Epithelial cell of esophagus (primary cell): ENCODE data around the gene HOXA6.
A peak's percentile ranks its signal among the peaks of the same experiment; 100 is the strongest.

Source experiments
- DNase-seq: peaks from one replicate; pipeline ENCODE4 v3.0.0; 2010; ENCODE audit warnings: low read depth
- H3K4me3 ChIP-seq: 2 replicates; pipeline ENCODE4 v1.5.1; 2011; ENCODE audit warnings: mild to moderate bottlenecking, low read length, control low read depth
- TF ChIP-seq, protein P1 (sequence below): IDR thresholded peaks from 2 replicates; pipeline ENCODE4 v1.5.1; 2011; ENCODE audit warnings: low read depth, mild to moderate bottlenecking, low read length, control low read depth, inconsistent platforms; ENCODE audit not compliant: insufficient read depth; ENCODE audit errors: missing control alignments

HOXA6 gene

DNA sequence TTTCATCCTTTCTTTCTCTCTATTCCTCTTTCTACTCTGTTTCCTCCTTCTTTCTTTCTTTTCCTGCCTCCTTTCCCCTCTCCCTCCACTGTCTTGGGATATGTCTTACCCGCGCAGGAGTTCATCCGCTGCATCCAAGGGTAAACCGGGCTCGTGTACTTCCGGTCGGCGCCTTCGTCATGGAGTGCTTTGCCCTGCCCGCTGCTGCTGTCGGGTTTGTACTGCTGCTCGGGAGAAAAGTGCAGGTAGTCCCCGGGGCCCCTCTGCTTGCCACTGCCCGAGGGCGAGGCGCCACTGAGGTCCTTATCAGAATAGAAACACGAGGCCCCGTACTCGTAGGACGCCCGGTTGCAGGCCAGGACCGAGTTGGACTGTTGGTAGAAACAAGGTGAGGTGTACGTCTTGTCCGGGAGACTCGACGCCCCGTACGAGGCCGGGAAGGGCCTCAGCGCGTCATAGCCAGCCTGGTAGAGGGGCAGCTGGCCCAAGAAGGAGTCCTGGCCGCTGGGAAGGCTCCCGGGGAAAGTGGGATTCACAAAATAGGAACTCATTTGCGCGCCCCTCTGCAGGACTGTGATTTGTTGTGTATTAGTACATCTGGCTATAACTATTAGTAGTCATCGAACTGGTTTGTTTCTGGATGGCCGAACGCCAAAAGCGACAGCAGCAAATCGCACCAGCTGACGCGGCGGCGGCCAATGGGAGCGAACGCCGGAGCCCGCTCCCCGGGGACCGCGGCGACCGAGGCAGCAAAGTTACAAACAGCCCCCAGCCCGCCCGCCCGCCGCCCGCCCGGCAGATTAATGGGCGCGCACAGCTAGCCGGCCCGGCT is at the start of gene HOXA6:
Gene HOXA6, minus strand, starts transcription at position 576 of the 832 bp plus-strand sequence. Its CDS starts 25 bp downstream, at position 551.
- peak; percentile 45 for DNase-seq
- TF ChIP-seq, protein P1, sequence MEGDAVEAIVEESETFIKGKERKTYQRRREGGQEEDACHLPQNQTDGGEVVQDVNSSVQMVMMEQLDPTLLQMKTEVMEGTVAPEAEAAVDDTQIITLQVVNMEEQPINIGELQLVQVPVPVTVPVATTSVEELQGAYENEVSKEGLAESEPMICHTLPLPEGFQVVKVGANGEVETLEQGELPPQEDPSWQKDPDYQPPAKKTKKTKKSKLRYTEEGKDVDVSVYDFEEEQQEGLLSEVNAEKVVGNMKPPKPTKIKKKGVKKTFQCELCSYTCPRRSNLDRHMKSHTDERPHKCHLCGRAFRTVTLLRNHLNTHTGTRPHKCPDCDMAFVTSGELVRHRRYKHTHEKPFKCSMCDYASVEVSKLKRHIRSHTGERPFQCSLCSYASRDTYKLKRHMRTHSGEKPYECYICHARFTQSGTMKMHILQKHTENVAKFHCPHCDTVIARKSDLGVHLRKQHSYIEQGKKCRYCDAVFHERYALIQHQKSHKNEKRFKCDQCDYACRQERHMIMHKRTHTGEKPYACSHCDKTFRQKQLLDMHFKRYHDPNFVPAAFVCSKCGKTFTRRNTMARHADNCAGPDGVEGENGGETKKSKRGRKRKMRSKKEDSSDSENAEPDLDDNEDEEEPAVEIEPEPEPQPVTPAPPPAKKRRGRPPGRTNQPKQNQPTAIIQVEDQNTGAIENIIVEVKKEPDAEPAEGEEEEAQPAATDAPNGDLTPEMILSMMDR, result no peak
- no peak within 1 kb of the TSS for H3K4me3 ChIP-seq

DNA sequence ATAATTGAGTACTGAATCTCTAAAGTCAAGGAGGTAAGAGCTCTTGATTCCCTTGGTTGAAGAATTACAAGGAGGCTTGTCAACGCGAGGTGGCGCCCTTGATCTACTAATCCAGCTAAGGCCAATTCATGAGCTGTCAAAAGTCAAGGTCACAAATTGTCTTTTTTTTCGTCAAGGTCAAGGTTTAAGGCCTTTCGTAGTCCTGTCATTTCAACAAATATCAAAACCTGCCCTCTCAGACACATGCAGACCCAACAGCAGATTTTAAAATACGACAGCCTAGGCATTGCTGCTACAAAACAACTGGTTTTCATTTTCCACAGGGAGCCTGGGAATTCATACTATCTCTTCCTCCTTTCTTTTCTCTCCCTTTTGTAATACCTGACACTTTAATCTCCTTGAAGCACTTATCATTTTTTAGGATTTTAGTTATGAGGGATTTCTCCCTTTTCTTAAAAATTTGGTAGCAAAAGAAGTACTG is 48.8 kb upstream of the HOXA6 start:
- H3K4me3 ChIP-seq, result no peak overlapping the region
- TF ChIP-seq, protein P1, result peak; percentile 80
- DNase-seq, result peak; percentile 78

DNA sequence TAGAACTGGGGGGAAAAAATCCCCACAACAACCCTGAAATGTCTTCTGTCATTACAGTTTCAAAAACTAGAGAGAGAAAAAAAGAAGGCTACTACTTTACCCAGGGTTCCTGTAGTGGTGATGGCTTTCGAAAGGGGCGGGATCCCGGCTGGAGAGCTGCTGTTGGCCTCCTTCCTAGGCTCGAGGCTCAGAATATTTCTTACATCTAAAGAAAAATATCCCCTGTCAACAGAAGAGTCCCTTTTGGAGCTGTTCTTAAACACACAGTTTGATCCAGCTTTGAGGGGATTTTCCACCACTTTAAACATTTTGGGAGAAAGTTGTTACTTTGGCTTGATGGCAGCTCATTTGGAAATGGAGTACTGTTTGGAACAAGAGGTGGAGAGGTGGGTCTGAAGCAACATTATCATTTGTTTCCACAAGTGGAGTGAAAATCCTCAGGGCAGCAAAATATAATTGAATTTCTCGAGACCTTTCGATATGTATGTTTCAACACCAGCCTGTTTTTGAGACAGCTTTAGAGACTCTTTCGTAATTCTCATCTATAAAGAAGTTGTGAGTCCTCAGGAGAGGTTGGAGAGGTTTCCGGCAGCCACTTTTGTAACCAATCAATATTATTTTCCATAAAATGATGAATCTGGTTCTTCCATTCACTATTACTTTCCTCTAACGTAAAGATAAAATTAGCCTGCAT is 47.3 kb upstream of the HOXA6 start:
- DNase-seq, result no peak
- no peak overlapping the region for H3K4me3 ChIP-seq
- TF ChIP-seq, protein P1, result no peak

DNA sequence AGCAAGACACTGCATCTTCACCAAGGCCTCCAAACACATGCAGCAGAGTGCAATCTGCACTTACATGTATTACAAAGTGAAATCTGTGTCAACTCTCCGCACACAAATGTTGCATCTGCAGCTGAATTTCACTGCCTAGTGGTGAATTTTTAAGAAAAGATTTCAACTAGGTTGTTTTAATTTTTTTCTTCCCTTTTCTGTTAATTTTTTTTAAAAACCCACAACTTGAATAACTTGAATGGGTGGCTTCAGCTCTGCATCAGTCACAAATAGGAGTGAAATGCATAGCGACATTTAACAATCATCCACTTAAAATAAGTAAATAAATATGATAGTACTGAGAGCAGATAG is 46.4 kb upstream of the HOXA6 start:
- TF ChIP-seq, protein P1, result no peak
- DNase-seq, result no peak
- H3K4me3 ChIP-seq, result no peak overlapping the region

DNA sequence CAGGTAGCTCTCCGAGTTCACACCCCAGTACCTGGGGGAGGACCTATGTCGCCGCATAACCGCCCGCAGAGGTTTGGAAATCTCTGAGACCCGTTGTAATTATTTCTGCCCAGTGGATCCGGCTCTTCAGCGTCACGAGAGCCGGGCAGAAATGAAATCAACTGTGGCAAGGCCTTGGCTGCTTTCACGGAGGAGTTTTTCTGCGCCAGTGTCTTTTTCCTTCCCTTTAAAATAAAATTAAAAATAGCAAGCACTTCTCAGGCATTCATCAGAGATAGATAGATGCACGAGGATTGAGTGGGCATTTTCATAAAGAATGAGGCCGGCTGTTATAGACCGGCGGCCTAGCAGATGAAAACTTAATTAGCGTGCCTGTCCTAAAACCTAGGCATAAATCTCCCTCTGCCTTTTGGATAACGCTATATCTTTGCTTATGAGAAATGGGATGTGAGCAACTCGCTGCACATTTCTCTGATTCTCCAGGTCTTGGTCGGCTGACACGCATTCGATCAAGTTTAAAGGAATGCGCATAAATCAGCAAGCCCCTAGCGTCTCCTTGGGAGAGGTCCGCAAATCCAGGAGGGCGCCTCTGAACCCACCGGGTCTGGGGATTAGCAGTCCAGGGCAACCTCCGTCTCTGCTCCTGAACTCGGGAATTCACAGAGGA is 45.9 kb upstream of the HOXA6 start:
- no peak for DNase-seq
- TF ChIP-seq, protein P1, result no peak
- no peak overlapping the region for H3K4me3 ChIP-seq

DNA sequence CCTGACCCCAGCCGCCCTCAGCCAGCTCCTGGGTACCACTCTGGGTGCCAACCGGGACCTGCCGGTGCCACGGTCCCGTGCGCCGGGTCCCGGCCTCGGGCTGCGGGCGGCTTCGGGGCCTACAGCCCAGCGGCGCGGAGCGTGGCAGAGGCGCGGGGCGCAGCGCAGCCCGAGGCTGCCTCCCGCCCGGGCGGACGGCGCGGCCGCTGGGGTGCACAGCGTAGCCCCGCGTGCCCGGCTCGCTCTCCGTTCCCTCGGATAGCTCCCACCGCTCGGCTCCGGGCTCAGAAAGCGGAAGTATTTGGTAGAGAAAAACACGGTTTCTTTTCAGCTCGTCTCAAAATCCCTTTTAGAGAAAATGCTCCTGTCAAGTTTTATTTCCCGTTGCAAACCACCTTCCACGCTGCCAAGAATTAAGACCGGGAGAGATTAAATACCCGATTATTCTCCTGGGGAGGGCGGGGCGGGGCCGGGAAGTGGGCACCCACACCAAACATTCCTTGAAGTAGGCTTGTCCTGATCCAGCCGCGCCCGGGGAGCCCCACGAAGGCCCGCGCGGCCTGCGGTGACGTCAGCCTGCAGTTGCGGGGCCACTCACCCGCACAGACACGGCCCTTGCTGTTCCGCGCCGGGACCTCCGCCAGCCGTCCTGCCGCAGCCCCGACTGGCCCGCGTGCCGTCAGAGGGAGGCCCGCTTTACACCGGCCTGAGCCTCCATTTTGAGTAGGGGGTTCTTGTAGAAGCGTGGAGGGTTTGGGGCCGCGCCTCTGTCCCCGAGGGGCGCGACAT is 45.2 kb upstream of the HOXA6 start:
- TF ChIP-seq, protein P1, result no peak
- DNase-seq, result no peak
- no peak overlapping the region for H3K4me3 ChIP-seq
